ENCODE measurements around the gene ELP6.

DNA sequence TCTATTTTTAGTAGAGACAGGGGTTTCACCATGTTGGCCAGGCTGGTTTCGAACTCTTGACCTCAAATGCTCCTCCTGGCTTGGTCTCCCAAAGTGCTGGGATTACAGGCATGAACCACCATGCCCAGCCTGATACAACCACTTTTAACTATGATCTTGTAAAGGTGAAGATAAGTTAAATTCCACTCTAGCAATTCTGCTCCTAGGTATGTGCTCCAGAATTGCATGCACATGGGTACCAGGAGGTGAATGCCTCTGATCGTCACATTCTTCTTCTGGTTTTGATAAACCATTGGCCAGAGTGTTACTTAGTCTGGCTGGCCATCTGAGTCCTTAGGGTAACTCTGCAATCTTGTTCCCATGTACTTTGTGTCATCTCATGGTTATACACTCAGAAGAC, 42.8 kb upstream of the ELP6 start:
- TF ChIP-seq, protein P1, sequence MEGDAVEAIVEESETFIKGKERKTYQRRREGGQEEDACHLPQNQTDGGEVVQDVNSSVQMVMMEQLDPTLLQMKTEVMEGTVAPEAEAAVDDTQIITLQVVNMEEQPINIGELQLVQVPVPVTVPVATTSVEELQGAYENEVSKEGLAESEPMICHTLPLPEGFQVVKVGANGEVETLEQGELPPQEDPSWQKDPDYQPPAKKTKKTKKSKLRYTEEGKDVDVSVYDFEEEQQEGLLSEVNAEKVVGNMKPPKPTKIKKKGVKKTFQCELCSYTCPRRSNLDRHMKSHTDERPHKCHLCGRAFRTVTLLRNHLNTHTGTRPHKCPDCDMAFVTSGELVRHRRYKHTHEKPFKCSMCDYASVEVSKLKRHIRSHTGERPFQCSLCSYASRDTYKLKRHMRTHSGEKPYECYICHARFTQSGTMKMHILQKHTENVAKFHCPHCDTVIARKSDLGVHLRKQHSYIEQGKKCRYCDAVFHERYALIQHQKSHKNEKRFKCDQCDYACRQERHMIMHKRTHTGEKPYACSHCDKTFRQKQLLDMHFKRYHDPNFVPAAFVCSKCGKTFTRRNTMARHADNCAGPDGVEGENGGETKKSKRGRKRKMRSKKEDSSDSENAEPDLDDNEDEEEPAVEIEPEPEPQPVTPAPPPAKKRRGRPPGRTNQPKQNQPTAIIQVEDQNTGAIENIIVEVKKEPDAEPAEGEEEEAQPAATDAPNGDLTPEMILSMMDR (IDR thresholded peaks at IDR 0.05; ENCODE audit: poor library complexity): no peak
- no peak for TF ChIP-seq EZH2 (IDR thresholded peaks at IDR 0.05; ENCODE audit: borderline replicate concordance)
- TF ChIP-seq EZH2phosphoT487 (IDR thresholded peaks at IDR 0.05; ENCODE audit: low read depth, severe bottlenecking, unreplicated experiment): no peak
